ENCODE results near the gene CFAP410.
A peak's percentile ranks its signal among the peaks of the same experiment; 100 is the strongest.

The CFAP410 gene

GRCh38 chr21:44372616-44373015 lies 33.4 kb upstream of the CFAP410 start:
- H3K4ac ChIP-seq (ENCODE audit: low read depth, low read length), result no peak overlapping the region
- no peak overlapping the region for H2AK5ac ChIP-seq (ENCODE audit: low read length)
- H3K36me3 ChIP-seq (ENCODE audit: control insufficient read depth, insufficient read depth, low read length), result no peaks in the 10 kb centered on the region
- no peaks in the 10 kb centered on the region for H3K27me3 ChIP-seq (ENCODE audit: insufficient read depth, low read length, poor library complexity)
- H3K56ac ChIP-seq (ENCODE audit: low read length), result no peak overlapping the region
- no peak overlapping the region for H3K4me2 ChIP-seq (ENCODE audit: low read length)
- no peak overlapping the region for H2BK15ac ChIP-seq (replicated peaks; ENCODE audit: low read depth)
- no peak for DNase-seq
- H3K18ac ChIP-seq (ENCODE audit: low read length), result no peak overlapping the region
- no peak overlapping the region for H4K5ac ChIP-seq (ENCODE audit: low read length)
- H2BK120ac ChIP-seq (ENCODE audit: low read depth, low read length), result no peak overlapping the region
- no peak overlapping the region for H4K8ac ChIP-seq (ENCODE audit: low read depth, low read length)
- no peak overlapping the region for H2BK5ac ChIP-seq (ENCODE audit: low read length)
- H3K23ac ChIP-seq (ENCODE audit: low read length), result no peak overlapping the region
- no peaks in the 10 kb centered on the region for H3K79me1 ChIP-seq (ENCODE audit: low read length)
- H3K27ac ChIP-seq (ENCODE audit: low read depth, low read length), result no peak overlapping the region
- no peak overlapping the region for H3K4me3 ChIP-seq (ENCODE audit: low read length)
- no peaks in the 10 kb centered on the region for H3K4me1 ChIP-seq (ENCODE audit: control insufficient read depth, low read depth, low read length)
- no peaks in the 10 kb centered on the region for H3K79me2 ChIP-seq (ENCODE audit: control insufficient read depth, insufficient read depth, low read length)
- no peak overlapping the region for H3K9ac ChIP-seq (ENCODE audit: low read length)
- no CpG with 5 or more reads among the region's 8 CpGs for WGBS (ENCODE audit: extremely low coverage, insufficient coverage, low lambda C conversion rate)

GRCh38 chr21:44371596-44371995 lies 32.4 kb upstream of the CFAP410 start:
- Histone ChIP-seq H3K79me1 (ENCODE audit: low read length) (no peaks in the 10 kb centered on the region), H3K4me3 (ENCODE audit: low read length) (no peak overlapping the region), H3K27me3 (ENCODE audit: insufficient read depth, low read length, poor library complexity) (no peaks in the 10 kb centered on the region), H3K9ac (ENCODE audit: low read length) (no peak overlapping the region), H2BK120ac (ENCODE audit: low read depth, low read length) (no peak overlapping the region), H3K27ac (ENCODE audit: low read depth, low read length) (no peak overlapping the region), H3K4me2 (ENCODE audit: low read length) (no peak overlapping the region), H3K79me2 (ENCODE audit: control insufficient read depth, insufficient read depth, low read length) (no peaks in the 10 kb centered on the region), H3K36me3 (ENCODE audit: control insufficient read depth, insufficient read depth, low read length) (no peaks in the 10 kb centered on the region), H4K5ac (ENCODE audit: low read length) (no peak overlapping the region), H2AK5ac (ENCODE audit: low read length) (no peak overlapping the region), H4K8ac (ENCODE audit: low read depth, low read length) (no peak overlapping the region), H2BK5ac (ENCODE audit: low read length) (no peak overlapping the region), H2BK15ac (replicated peaks; ENCODE audit: low read depth) (no peak overlapping the region), H3K4ac (ENCODE audit: low read depth, low read length) (no peak overlapping the region), H3K4me1 (ENCODE audit: control insufficient read depth, low read depth, low read length) (no peaks in the 10 kb centered on the region), H3K56ac (ENCODE audit: low read length) (no peak overlapping the region), H3K18ac (ENCODE audit: low read length) (no peak overlapping the region), H3K23ac (ENCODE audit: low read length) (no peak overlapping the region)
- WGBS (ENCODE audit: extremely low coverage, insufficient coverage, low lambda C conversion rate), result no CpG with 5 or more reads among the region's 6 CpGs
- no peak for DNase-seq

GRCh38 chr21:44370786-44371410 lies 31.7 kb upstream of the CFAP410 start:
- no CpG with 5 or more reads among the region's 37 CpGs for WGBS (ENCODE audit: extremely low coverage, insufficient coverage, low lambda C conversion rate)
- H3K56ac ChIP-seq (ENCODE audit: low read length), result no peak overlapping the region
- no peak overlapping the region for H3K4me2 ChIP-seq (ENCODE audit: low read length)
- H2BK120ac ChIP-seq (ENCODE audit: low read depth, low read length), result no peak overlapping the region
- H2AK5ac ChIP-seq (ENCODE audit: low read length), result no peak overlapping the region
- H3K79me2 ChIP-seq (ENCODE audit: control insufficient read depth, insufficient read depth, low read length), result no peaks in the 10 kb centered on the region
- no peak overlapping the region for H3K4ac ChIP-seq (ENCODE audit: low read depth, low read length)
- H2BK15ac ChIP-seq (replicated peaks; ENCODE audit: low read depth), result no peak overlapping the region
- H3K4me1 ChIP-seq (ENCODE audit: control insufficient read depth, low read depth, low read length), result no peaks in the 10 kb centered on the region
- DNase-seq, result no peak
- no peaks in the 10 kb centered on the region for H3K36me3 ChIP-seq (ENCODE audit: control insufficient read depth, insufficient read depth, low read length)
- no peak overlapping the region for H3K9ac ChIP-seq (ENCODE audit: low read length)
- H3K18ac ChIP-seq (ENCODE audit: low read length), result no peak overlapping the region
- H4K8ac ChIP-seq (ENCODE audit: low read depth, low read length), result no peak overlapping the region
- H3K4me3 ChIP-seq (ENCODE audit: low read length), result no peak overlapping the region
- no peak overlapping the region for H2BK5ac ChIP-seq (ENCODE audit: low read length)
- no peaks in the 10 kb centered on the region for H3K79me1 ChIP-seq (ENCODE audit: low read length)
- H3K27ac ChIP-seq (ENCODE audit: low read depth, low read length), result no peak overlapping the region
- H3K23ac ChIP-seq (ENCODE audit: low read length), result no peak overlapping the region
- no peak overlapping the region for H4K5ac ChIP-seq (ENCODE audit: low read length)
- no peaks in the 10 kb centered on the region for H3K27me3 ChIP-seq (ENCODE audit: insufficient read depth, low read length, poor library complexity)

- no peak for DNase-seq
- no peak overlapping the region for H2BK120ac ChIP-seq (ENCODE audit: low read depth, low read length)
- no peak overlapping the region for H4K5ac ChIP-seq (ENCODE audit: low read length)
- no peaks in the 10 kb centered on the region for H3K4me1 ChIP-seq (ENCODE audit: control insufficient read depth, low read depth, low read length)
- no peak overlapping the region for H2BK15ac ChIP-seq (replicated peaks; ENCODE audit: low read depth)
- H3K4ac ChIP-seq (ENCODE audit: low read depth, low read length), result no peak overlapping the region
- no peaks in the 10 kb centered on the region for H3K79me1 ChIP-seq (ENCODE audit: low read length)
- no peaks in the 10 kb centered on the region for H3K27me3 ChIP-seq (ENCODE audit: insufficient read depth, low read length, poor library complexity)
- H2AK5ac ChIP-seq (ENCODE audit: low read length), result no peak overlapping the region
- no peak overlapping the region for H3K56ac ChIP-seq (ENCODE audit: low read length)
- H3K36me3 ChIP-seq (ENCODE audit: control insufficient read depth, insufficient read depth, low read length), result no peaks in the 10 kb centered on the region
- H2BK5ac ChIP-seq (ENCODE audit: low read length), result no peak overlapping the region
- peak overlapping the region; percentile 17 for H3K9ac ChIP-seq (ENCODE audit: low read length)
- H3K18ac ChIP-seq (ENCODE audit: low read length), result no peak overlapping the region
- no peak overlapping the region for H4K8ac ChIP-seq (ENCODE audit: low read depth, low read length)
- WGBS (ENCODE audit: extremely low coverage, insufficient coverage, low lambda C conversion rate), result no CpG with 5 or more reads among the region's 29 CpGs
- H3K79me2 ChIP-seq (ENCODE audit: control insufficient read depth, insufficient read depth, low read length), result no peaks in the 10 kb centered on the region
- H3K4me2 ChIP-seq (ENCODE audit: low read length), result no peak overlapping the region
- H3K27ac ChIP-seq (ENCODE audit: low read depth, low read length), result no peak overlapping the region
- no peak overlapping the region for H3K4me3 ChIP-seq (ENCODE audit: low read length)
- no peak overlapping the region for H3K23ac ChIP-seq (ENCODE audit: low read length)
These were observed 31.0 kb upstream of the CFAP410 start for GRCh38 chr21:44370027-44370735.

GRCh38 chr21:44368711-44369446 lies 29.7 kb upstream of the CFAP410 start:
- DNase-seq, result peak; percentile 29
- H3K27ac ChIP-seq (ENCODE audit: low read depth, low read length), result no peak overlapping the region

More at GRCh38 chr21:44368711-44369446, 29.7 kb upstream of the CFAP410 start:
- H3K4me3 ChIP-seq (ENCODE audit: low read length), result no peak overlapping the region
- H4K8ac ChIP-seq (ENCODE audit: low read depth, low read length), result no peak overlapping the region
- no peak overlapping the region for H2AK5ac ChIP-seq (ENCODE audit: low read length)
- no peaks in the 10 kb centered on the region for H3K27me3 ChIP-seq (ENCODE audit: insufficient read depth, low read length, poor library complexity)
- no peak overlapping the region for H3K18ac ChIP-seq (ENCODE audit: low read length)
- no peaks in the 10 kb centered on the region for H3K79me2 ChIP-seq (ENCODE audit: control insufficient read depth, insufficient read depth, low read length)
- no peak overlapping the region for H3K4me2 ChIP-seq (ENCODE audit: low read length)
- H3K4me1 ChIP-seq (ENCODE audit: control insufficient read depth, low read depth, low read length), result no peaks in the 10 kb centered on the region
- H2BK120ac ChIP-seq (ENCODE audit: low read depth, low read length), result no peak overlapping the region
- peak overlapping the region; percentile 9 for H3K23ac ChIP-seq (ENCODE audit: low read length)
- H3K56ac ChIP-seq (ENCODE audit: low read length), result peak overlapping the region; percentile 34
- H4K5ac ChIP-seq (ENCODE audit: low read length), result no peak overlapping the region
- H3K9ac ChIP-seq (ENCODE audit: low read length), result no peak overlapping the region
- H3K79me1 ChIP-seq (ENCODE audit: low read length), result no peaks in the 10 kb centered on the region
- WGBS (ENCODE audit: extremely low coverage, insufficient coverage, low lambda C conversion rate), result no CpG with 5 or more reads among the region's 35 CpGs
- no peak overlapping the region for H2BK5ac ChIP-seq (ENCODE audit: low read length)
- no peak overlapping the region for H3K4ac ChIP-seq (ENCODE audit: low read depth, low read length)
- no peak overlapping the region for H2BK15ac ChIP-seq (replicated peaks; ENCODE audit: low read depth)
- H3K36me3 ChIP-seq (ENCODE audit: control insufficient read depth, insufficient read depth, low read length), result no peaks in the 10 kb centered on the region
